Osteoblast (primary cell): ENCODE measurements around the gene INMT. TPM values are rescaled to one million over a fixed set of nuclear protein-coding genes. Genes with fewer than 3 reads are reported as not detected.

ENCODE experiments used
- DNase-seq: peaks from one replicate; pipeline ENCODE4 v3.0.0; 2011; ENCODE audit warnings: low spot score, mixed read lengths; ENCODE audit not compliant: insufficient read length; ENCODE audit errors: missing footprints
- H2AFZ ChIP-seq: 2 replicates; pipeline ENCODE4 v1.6.0; 2011; ENCODE audit warnings: mild to moderate bottlenecking, low read length
- H3K27ac ChIP-seq: 2 replicates; pipeline ENCODE4 v1.5.1; 2011; ENCODE audit warnings: mild to moderate bottlenecking, low read depth, low read length, moderate library complexity
- H3K27me3 ChIP-seq: 2 replicates; pipeline ENCODE4 v1.6.0; 2012; ENCODE audit warnings: mild to moderate bottlenecking, control low read depth, inconsistent platforms, low read length, moderate library complexity; ENCODE audit not compliant: insufficient read depth
- H3K36me3 ChIP-seq: 2 replicates; pipeline ENCODE4 v1.5.1; 2011; ENCODE audit warnings: mild to moderate bottlenecking, low read length, control low read depth, moderate library complexity; ENCODE audit not compliant: insufficient read depth
- H3K4me1 ChIP-seq: 2 replicates; pipeline ENCODE4 v1.5.1; 2011; ENCODE audit warnings: mild to moderate bottlenecking, low read length, control low read depth, moderate library complexity; ENCODE audit not compliant: insufficient read depth
- H3K4me2 ChIP-seq: 2 replicates; pipeline ENCODE4 v1.6.0; 2011; ENCODE audit warnings: mild to moderate bottlenecking, low read length; ENCODE audit not compliant: insufficient read depth
- H3K4me3 ChIP-seq: fragments of 200-600 bp; sonication (generic); 3 replicates; pipeline ENCODE4 v1.5.1; 2012; ENCODE audit warnings: mild to moderate bottlenecking, low read length, inconsistent platforms; ENCODE audit not compliant: insufficient read depth
- H3K79me2 ChIP-seq: 2 replicates; pipeline ENCODE4 v1.6.0; 2012; ENCODE audit warnings: mild to moderate bottlenecking, low read length, control low read depth, inconsistent platforms; ENCODE audit not compliant: insufficient read depth
- H3K9me3 ChIP-seq: 2 replicates; pipeline ENCODE4 v1.5.1; 2011; ENCODE audit warnings: low read depth, low read length, control low read depth
- H4K20me1 ChIP-seq: 2 replicates; pipeline ENCODE4 v1.6.0; 2012; ENCODE audit warnings: mild to moderate bottlenecking, low read length, control low read depth; ENCODE audit not compliant: insufficient read depth
- CTCF ChIP-seq: IDR thresholded peaks from 2 replicates; pipeline ENCODE4 v1.5.1; 2011; ENCODE audit warnings: mild to moderate bottlenecking, low read depth, low read length, moderate library complexity; ENCODE audit errors: extremely low read depth
- total RNA-seq: library from RNA; depleted of rRNA; stranded (reverse); fragments of >200 nt; gene quantifications from 2 replicates; pipeline ENCODE4 v1.2.3, GENCODE V29; 2012

Gene INMT
- total RNA-seq, 1 donor = 0.72 TPM

- peak overlapping the region; percentile 64 for H3K27ac ChIP-seq
- peak; percentile 94 for DNase-seq
- no peaks in the 10 kb centered on the region for H3K27me3 ChIP-seq
- H4K20me1 ChIP-seq = peaks cover 10% of the 10 kb centered on the region
- H3K4me2 ChIP-seq = peak overlapping the region; percentile 40
- no peak overlapping the region for H2AFZ ChIP-seq
- H3K9me3 ChIP-seq = no peaks in the 10 kb centered on the region
- no peak for TF ChIP-seq CTCF
- no peaks in the 10 kb centered on the region for H3K36me3 ChIP-seq
- H3K4me3 ChIP-seq = no peak overlapping the region
- H3K4me1 ChIP-seq = peaks cover 47% of the 10 kb centered on the region
- no peaks in the 10 kb centered on the region for H3K79me2 ChIP-seq
These were observed 47.5 kb downstream of the INMT start for GRCh38 chr7:30799206-30799975.

- H3K79me2 ChIP-seq = no peaks in the 10 kb centered on the region
- H3K4me1 ChIP-seq = peaks cover 55% of the 10 kb centered on the region
- no peak overlapping the region for H3K4me3 ChIP-seq
- DNase-seq = peak; percentile 57
- H4K20me1 ChIP-seq = peaks cover 15% of the 10 kb centered on the region
- H3K4me2 ChIP-seq = peak overlapping the region; percentile 40
- no peak overlapping the region for H2AFZ ChIP-seq
- H3K27me3 ChIP-seq = peaks cover 1% of the 10 kb centered on the region
- no peak for TF ChIP-seq CTCF
- peak overlapping the region; percentile 64 for H3K27ac ChIP-seq
- no peaks in the 10 kb centered on the region for H3K9me3 ChIP-seq
- H3K36me3 ChIP-seq = no peaks in the 10 kb centered on the region
These were observed 48.2 kb downstream of the INMT start for GRCh38 chr7:30799976-30800661.

GRCh38 chr7:30800785-30801252 lies 48.9 kb downstream of the INMT start:
- Histone ChIP-seq H3K79me2 (no peaks in the 10 kb centered on the region), H3K4me3 (no peak overlapping the region), H3K27me3 (peaks cover 8% of the 10 kb centered on the region), H3K4me2 (peak overlapping the region; percentile 42), H4K20me1 (peaks cover 22% of the 10 kb centered on the region), H3K36me3 (no peaks in the 10 kb centered on the region), H2AFZ (no peak overlapping the region), H3K4me1 (peaks cover 56% of the 10 kb centered on the region), H3K9me3 (no peaks in the 10 kb centered on the region), H3K27ac (no peak overlapping the region)
- TF ChIP-seq CTCF = peak; percentile 82
- peak; percentile 90 for DNase-seq

- Histone ChIP-seq H4K20me1 (peaks cover 36% of the 10 kb centered on the region), H3K4me2 (no peak overlapping the region), H3K36me3 (no peaks in the 10 kb centered on the region), H3K79me2 (no peaks in the 10 kb centered on the region), H3K27ac (no peak overlapping the region), H3K4me1 (peaks cover 46% of the 10 kb centered on the region), H2AFZ (no peak overlapping the region), H3K9me3 (no peaks in the 10 kb centered on the region), H3K27me3 (peaks cover 22% of the 10 kb centered on the region), H3K4me3 (no peak overlapping the region)
- DNase-seq = no peak
- no peak for TF ChIP-seq CTCF
These were observed 50.9 kb downstream of the INMT start for GRCh38 chr7:30802812-30803211.
